Activated T-helper 1 cell treated with anti-CD3 and anti-CD28 coated beads, Interleukin-12 subunit alpha, Interleukin-12 subunit beta, Interleukin-2, Interleukin-4 antibody, amounts not matched to agents 30 ng/mL and 10 ng/mL and 1 ng/mL, durations not matched to agents 14 hours and 24 hours and 36 hours (primary cell): ENCODE data around the gene VEZF1. TPM values are rescaled to one million over a fixed set of nuclear protein-coding genes. Genes with fewer than 3 reads are reported as not detected.
A peak's percentile ranks its signal among the peaks of the same experiment; 100 is the strongest.

Source experiments
- DNase-seq: peaks from one replicate; pipeline ENCODE4 v3.0.0; 2021; ENCODE audit warnings: low spot score
- H3K27ac Mint-ChIP-seq: one replicate; pipeline ENCODE4 v1.8.0; 2021; ENCODE audit warnings: mild to moderate bottlenecking, mixed read lengths
- H3K27me3 Mint-ChIP-seq: one replicate; pipeline ENCODE4 v1.8.0; 2022; ENCODE audit warnings: mild to moderate bottlenecking, moderate library complexity, mixed read lengths; ENCODE audit not compliant: insufficient read depth
- H3K36me3 Mint-ChIP-seq: one replicate; pipeline ENCODE4 v1.8.0; 2021; ENCODE audit warnings: low read depth, mixed read lengths
- H3K4me1 Mint-ChIP-seq: one replicate; pipeline ENCODE4 v1.8.0; 2021; ENCODE audit warnings: low read depth, mixed read lengths
- H3K4me3 Mint-ChIP-seq: one replicate; pipeline ENCODE4 v1.8.0; 2021; ENCODE audit warnings: mild to moderate bottlenecking, moderate library complexity, mixed read lengths
- H3K9me3 Mint-ChIP-seq: one replicate; pipeline ENCODE4 v1.8.0; 2021; ENCODE audit warnings: mixed read lengths
- intact Hi-C: fragments of 100-400 bp; cut with micrococcal nuclease; formaldehyde crosslinking; loops from one replicate; pipeline ENCODE4 v1.15.1; 2024
- total RNA-seq: library from RNA; stranded (reverse); gene quantifications from 2 replicates; pipeline ENCODE4 v1.2.3, GENCODE V29; 2022

VEZF1 gene
- total RNA-seq, 1 donor from 2014 or later = 41.2 TPM

DNA sequence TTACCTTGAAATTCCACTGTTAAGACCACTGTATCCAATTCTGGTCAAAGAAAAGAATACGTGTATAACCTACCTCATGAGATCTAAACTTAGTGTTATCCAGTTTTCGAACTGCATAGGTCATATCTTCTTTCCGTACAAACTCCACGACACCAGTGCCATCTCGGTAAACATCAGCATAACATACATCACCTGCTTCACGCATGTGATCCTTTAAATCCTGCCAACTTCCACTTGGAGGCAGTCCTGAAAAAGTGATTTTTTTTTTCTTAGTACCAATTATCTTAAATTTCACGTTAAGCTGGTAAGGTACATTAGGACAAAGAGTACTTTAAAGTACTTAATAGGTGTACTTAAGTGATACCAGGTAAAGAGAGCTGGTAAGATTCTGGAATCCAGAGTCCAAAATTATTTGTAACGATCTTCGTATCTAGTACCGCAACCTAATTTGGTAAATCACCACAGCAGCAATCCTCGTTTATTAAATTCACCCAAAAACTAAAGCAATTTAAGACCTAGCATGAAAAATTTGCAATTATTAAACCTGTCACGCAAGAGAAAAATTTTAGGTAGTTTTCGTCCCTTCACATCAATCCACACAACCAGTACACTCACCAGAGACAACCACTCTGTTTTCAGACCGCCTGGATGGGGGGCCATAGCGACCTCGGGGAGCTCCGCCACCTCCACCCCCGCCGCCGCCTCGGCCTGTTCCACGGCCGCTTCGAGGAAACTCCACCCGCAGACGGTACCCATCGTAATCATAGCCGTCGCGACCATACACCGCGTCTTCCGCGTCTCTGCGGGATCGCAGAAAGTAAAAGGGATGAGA, 17.9 kb upstream of the VEZF1 start:
- no peak for DNase-seq
- peaks cover 68% of the 10 kb centered on the region for H3K4me1 Mint-ChIP-seq
- no peaks in the 10 kb centered on the region for H3K9me3 Mint-ChIP-seq
- H3K27me3 Mint-ChIP-seq = no peaks in the 10 kb centered on the region
- H3K27ac Mint-ChIP-seq = peak overlapping the region; percentile 99
- peak overlapping the region; percentile 99 for H3K4me3 Mint-ChIP-seq
- peaks cover 49% of the 10 kb centered on the region for H3K36me3 Mint-ChIP-seq
- intact Hi-C loops = loop anchor here (2.0 to 10.0 kb wide), 9 partner anchors 107 to 1171 kb away; partner anchors contain the start of genes C17orf67, DGKE, MKS1 and TRIM25

- Mint-ChIP-seq H3K4me1 (peaks cover 68% of the 10 kb centered on the region), H3K27me3 (no peaks in the 10 kb centered on the region), H3K9me3 (no peaks in the 10 kb centered on the region), H3K4me3 (peak overlapping the region; percentile 99), H3K27ac (peak overlapping the region; percentile 99), H3K36me3 (peaks cover 47% of the 10 kb centered on the region)
- DNase-seq = no peak
- intact Hi-C loops = loop anchor here (5.0 to 10.0 kb wide), 5 partner anchors 152 to 1170 kb away; partner anchors contain the start of genes C17orf67, DGKE and TRIM25
Measured at GRCh38 chr17:58005031-58005727, 17.1 kb upstream of the VEZF1 start.

DNA sequence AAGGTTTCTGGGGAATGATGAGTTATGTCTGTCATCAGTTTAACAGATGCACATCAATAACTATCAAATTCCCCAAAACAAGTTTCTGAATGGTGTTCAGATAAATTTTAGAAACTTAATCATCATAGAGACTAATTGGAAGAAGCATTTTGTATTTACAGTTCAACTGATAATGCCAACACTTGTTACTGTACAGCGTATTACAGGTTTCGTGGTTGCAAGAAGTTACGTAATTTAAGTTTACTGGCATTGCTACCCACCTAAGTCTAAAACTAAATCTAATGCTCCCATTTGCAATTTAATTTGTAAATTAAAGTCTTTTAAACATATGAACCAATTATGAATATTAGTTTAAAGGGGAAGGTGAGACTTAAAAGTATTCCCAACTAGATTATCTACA, 16.0 kb upstream of the VEZF1 start:
- no peaks in the 10 kb centered on the region for H3K27me3 Mint-ChIP-seq
- no peak overlapping the region for H3K27ac Mint-ChIP-seq
- DNase-seq = no peak
- peak overlapping the region; percentile 59 for H3K4me3 Mint-ChIP-seq
- H3K36me3 Mint-ChIP-seq = peaks cover 54% of the 10 kb centered on the region
- peaks cover 74% of the 10 kb centered on the region for H3K4me1 Mint-ChIP-seq
- no peaks in the 10 kb centered on the region for H3K9me3 Mint-ChIP-seq
- intact Hi-C loops = loop anchor here (10.0 kb wide), 1 partner anchor 1169 kb away; the partner anchor contains the start of genes C17orf67 and DGKE

DNA sequence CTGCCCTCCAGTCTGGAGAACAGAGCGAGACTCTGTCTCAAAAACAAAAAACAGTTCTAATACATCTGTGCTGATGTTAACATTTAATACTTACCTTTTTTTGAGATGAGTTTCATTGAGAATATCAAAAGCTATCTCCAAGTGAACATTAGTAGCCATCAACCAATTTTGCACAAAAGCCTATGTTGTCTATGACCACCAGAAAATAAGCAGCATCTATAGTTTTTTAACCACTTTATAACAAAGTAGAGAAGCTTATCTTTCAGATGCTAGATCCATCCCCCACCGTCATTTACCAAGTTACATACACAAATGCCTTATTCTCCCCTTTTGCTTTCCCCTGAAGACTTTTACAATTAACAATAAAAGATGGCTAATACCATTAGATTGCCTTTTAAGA, 14.9 kb upstream of the VEZF1 start:
- intact Hi-C loops = loop anchor here (1.0 to 10.0 kb wide), 2 partner anchors 8 to 1168 kb away; partner anchors contain the start of genes C17orf67 and DGKE
- no peak for DNase-seq
- H3K4me1 Mint-ChIP-seq = peaks cover 69% of the 10 kb centered on the region
- H3K36me3 Mint-ChIP-seq = peaks cover 57% of the 10 kb centered on the region
- H3K27me3 Mint-ChIP-seq = no peaks in the 10 kb centered on the region
- H3K4me3 Mint-ChIP-seq = peak overlapping the region; percentile 37
- peak overlapping the region; percentile 21 for H3K27ac Mint-ChIP-seq
- H3K9me3 Mint-ChIP-seq = no peaks in the 10 kb centered on the region

- intact Hi-C loops = loop anchor here (10.0 kb wide), 1 partner anchor 1168 kb away; the partner anchor contains the start of genes C17orf67 and DGKE
- Mint-ChIP-seq H3K4me3 (peak overlapping the region; percentile 46), H3K27ac (no peak overlapping the region), H3K36me3 (peaks cover 59% of the 10 kb centered on the region), H3K9me3 (no peaks in the 10 kb centered on the region), H3K27me3 (no peaks in the 10 kb centered on the region), H3K4me1 (peaks cover 65% of the 10 kb centered on the region)
- DNase-seq = no peak
Measured at GRCh38 chr17:58002154-58002948, 14.3 kb upstream of the VEZF1 start.

DNA sequence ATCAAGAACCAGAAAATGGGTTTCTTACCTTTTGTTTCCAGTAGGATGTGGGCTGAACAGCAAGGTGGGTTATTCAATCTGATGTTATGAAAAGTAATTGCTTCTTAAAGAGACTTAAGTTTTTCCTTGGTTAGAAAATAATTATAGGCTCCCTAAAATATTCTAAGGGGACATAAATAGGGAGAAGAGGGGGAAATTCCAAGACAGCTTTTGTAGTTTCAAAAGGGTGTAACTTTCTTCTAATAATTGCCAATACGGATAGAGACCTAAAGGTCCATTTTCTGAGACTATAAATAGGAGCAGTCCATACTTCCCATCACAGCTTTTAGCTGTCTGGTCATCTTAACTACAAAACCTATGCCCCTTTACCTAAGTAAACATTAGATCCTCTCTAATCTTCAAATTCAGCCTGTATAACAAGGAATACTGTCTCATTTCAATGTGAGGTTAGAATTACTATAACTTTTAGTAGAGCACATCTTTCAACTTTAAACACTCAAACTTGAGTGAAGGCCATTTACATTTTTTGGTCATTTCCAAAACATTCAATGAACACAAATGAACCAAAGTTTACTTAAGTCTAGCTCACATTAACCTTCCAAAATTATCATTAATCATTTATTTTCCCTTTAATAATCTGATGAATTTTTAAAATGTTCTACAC, 13.5 kb upstream of the VEZF1 start:
- Mint-ChIP-seq H3K36me3 (peaks cover 62% of the 10 kb centered on the region), H3K9me3 (no peaks in the 10 kb centered on the region), H3K27ac (no peak overlapping the region), H3K27me3 (no peaks in the 10 kb centered on the region), H3K4me3 (no peak overlapping the region), H3K4me1 (peaks cover 70% of the 10 kb centered on the region)
- DNase-seq = no peak
- intact Hi-C loops = loop anchor here (10.0 kb wide), 1 partner anchor 1167 kb away; the partner anchor contains the start of genes C17orf67 and DGKE

DNA sequence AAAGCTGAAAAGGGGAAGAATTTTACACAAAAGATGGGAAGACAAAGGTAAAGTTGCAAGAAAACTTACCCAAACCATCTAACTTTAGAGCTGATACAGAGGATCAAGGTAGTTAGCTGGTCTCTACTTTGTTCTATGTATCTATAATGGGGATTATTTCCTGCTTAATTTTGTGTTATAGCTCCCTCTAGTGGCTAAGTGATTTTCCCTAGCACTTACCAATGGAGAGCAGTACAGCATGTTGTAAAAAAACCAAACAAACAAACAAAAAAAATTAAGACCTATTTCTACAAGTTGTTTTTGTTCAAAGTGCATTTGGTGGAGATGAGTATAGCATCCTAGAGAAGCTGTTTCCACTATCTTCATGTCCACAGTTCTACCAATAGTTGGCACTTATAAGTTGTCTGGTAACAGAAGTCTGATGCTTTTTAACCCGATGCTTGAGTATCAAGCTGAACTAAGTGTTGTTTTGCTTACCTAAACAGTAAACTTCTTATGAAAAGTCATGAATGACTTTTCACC, 11.5 kb upstream of the VEZF1 start:
- H3K4me3 Mint-ChIP-seq = peak overlapping the region; percentile 34
- intact Hi-C loops = loop anchor here (1.0 to 10.0 kb wide), 7 partner anchors 11 to 1165 kb away; partner anchors contain the start of genes C17orf67, DGKE and VEZF1
- H3K4me1 Mint-ChIP-seq = peaks cover 64% of the 10 kb centered on the region
- no peak for DNase-seq
- peaks cover 48% of the 10 kb centered on the region for H3K36me3 Mint-ChIP-seq
- H3K9me3 Mint-ChIP-seq = no peaks in the 10 kb centered on the region
- peak overlapping the region; percentile 52 for H3K27ac Mint-ChIP-seq
- H3K27me3 Mint-ChIP-seq = no peaks in the 10 kb centered on the region

DNA sequence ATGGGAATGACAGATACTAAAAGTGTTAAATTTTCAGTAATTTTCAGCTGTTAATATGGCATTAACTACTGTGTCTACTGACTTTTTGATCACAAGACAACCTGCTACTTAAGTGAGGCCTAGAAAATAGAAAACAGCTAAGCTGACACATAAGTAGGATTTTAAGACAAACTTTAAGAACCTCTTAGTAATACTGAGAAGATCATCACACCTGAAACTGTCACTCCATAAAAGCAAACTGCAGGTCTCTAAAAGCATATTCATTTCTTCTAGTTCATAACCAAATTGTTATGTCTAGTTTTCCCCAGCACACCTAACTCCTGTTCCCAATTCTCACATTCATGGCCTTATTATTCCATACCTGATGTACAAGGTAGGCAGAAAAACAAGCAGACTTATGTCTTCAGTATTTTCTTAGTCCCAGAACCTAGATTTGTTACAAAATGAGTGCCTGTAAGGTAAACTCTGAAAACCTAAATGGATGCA, 11.0 kb upstream of the VEZF1 start:
- H3K4me3 Mint-ChIP-seq = peak overlapping the region; percentile 34
- DNase-seq = no peak
- H3K9me3 Mint-ChIP-seq = no peaks in the 10 kb centered on the region
- peak overlapping the region; percentile 52 for H3K27ac Mint-ChIP-seq
- H3K36me3 Mint-ChIP-seq = peaks cover 46% of the 10 kb centered on the region
- no peaks in the 10 kb centered on the region for H3K27me3 Mint-ChIP-seq
- intact Hi-C loops = loop anchor here (1.0 to 5.0 kb wide), 6 partner anchors 11 to 867 kb away; partner anchors contain the start of gene VEZF1
- peaks cover 65% of the 10 kb centered on the region for H3K4me1 Mint-ChIP-seq

DNA sequence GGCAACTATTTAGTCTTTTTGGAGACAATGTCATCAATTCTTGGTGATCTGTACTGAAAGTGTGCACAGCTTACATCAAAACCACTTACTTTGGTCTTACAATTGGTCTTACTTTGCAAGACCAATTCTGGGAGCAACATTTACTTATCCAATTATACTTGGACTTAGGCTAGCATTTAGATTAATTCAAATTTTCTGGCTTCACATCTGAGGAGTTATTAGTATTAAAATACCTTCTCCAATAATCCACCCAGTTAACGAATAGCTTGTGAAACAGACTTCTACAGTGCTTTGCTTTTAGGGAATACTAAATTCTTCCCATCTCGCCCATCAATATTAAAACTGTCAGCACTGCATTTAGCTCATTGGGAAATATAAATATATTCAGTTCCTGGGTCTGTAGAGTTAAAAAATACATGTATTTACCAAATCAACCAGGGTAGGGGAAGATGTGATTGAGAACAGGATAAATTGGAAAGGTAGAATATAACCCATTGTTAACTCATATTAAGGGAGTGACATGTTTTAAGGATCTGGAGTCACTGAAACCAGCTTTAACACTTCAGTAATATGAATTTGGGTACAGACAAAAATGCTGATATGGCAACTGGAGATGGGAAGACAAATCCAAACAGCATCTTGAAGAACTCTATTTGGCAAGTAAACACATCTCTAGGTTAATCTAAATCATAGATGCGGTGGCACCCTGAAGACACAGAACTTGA, 9.2 kb upstream of the VEZF1 start:
- Mint-ChIP-seq H3K4me1 (peaks cover 60% of the 10 kb centered on the region), H3K27me3 (no peaks in the 10 kb centered on the region), H3K27ac (no peak overlapping the region), H3K9me3 (no peaks in the 10 kb centered on the region), H3K4me3 (no peak overlapping the region), H3K36me3 (peaks cover 39% of the 10 kb centered on the region)
- intact Hi-C loops = loop anchor here (5.0 kb wide), 1 partner anchor 865 kb away; no protein-coding TSS in a partner anchor
- no peak for DNase-seq

- H3K4me3 Mint-ChIP-seq = no peak overlapping the region
- intact Hi-C loops = loop anchor here (1.0 to 5.0 kb wide), 7 partner anchors 8 to 863 kb away; partner anchors contain the start of gene MRPS23
- H3K27ac Mint-ChIP-seq = no peak overlapping the region
- H3K36me3 Mint-ChIP-seq = peaks cover 37% of the 10 kb centered on the region
- DNase-seq = peak; percentile 22
- H3K4me1 Mint-ChIP-seq = peaks cover 58% of the 10 kb centered on the region
- H3K9me3 Mint-ChIP-seq = no peaks in the 10 kb centered on the region
- H3K27me3 Mint-ChIP-seq = no peaks in the 10 kb centered on the region
Measured at GRCh38 chr17:57995076-57995956, 7.3 kb upstream of the VEZF1 start.
